ENCODE results near the gene ERG28. TPM values are rescaled to one million over a fixed set of nuclear protein-coding genes. Genes with fewer than 3 reads are reported as not detected.

The ERG28 gene
- total RNA-seq, 4 donors from 2014 or later: 0.26 to 11.2 (median 4.2) TPM

DNA sequence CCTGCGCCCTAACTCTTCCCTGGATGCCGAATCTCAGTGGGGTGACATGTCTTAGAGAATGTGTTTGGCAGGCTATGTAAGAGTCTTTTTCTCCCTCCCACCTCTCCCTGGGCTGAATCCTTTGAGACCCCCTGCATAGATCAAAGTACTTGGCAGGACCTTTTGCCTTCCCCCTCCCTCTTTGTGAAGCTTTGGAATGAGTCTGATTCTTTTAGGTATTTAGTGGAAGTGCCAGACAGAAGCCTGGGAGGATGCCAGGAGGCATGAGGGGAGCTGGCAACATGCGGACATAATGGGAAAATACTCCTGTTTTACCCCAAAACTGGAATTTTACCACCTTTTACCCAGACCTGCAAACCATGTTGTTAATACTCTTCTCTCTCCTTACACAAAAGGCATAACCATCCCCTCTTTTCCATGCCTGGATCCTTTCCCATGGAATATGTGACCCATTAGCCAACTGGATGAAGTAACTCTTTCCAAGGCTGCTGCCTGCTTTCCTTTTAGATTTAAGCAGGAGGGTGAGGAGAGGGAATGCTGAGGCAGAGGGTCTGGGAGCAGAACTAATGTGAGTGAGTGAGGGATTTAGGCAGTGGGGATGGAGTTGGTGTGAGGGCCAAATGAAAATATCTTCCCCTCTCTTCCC lies 42.1 kb upstream of the ERG28 start:
- Histone ChIP-seq H3K4me3 (no peak overlapping the region), H3K27me3 (no peaks in the 10 kb centered on the region), H3K9me3 (no peaks in the 10 kb centered on the region), H3K36me3 (no peaks in the 10 kb centered on the region), H3K4me1 (no peaks in the 10 kb centered on the region), H3K27ac (peak overlapping the region; percentile 57 to 72)
- intact Hi-C loops (cut with DNase I; ENCODE audit: low total_unique reads): no loop called here
- no peak for TF ChIP-seq POLR2A (IDR thresholded peaks at IDR 0.05)
- TF ChIP-seq, protein P1, sequence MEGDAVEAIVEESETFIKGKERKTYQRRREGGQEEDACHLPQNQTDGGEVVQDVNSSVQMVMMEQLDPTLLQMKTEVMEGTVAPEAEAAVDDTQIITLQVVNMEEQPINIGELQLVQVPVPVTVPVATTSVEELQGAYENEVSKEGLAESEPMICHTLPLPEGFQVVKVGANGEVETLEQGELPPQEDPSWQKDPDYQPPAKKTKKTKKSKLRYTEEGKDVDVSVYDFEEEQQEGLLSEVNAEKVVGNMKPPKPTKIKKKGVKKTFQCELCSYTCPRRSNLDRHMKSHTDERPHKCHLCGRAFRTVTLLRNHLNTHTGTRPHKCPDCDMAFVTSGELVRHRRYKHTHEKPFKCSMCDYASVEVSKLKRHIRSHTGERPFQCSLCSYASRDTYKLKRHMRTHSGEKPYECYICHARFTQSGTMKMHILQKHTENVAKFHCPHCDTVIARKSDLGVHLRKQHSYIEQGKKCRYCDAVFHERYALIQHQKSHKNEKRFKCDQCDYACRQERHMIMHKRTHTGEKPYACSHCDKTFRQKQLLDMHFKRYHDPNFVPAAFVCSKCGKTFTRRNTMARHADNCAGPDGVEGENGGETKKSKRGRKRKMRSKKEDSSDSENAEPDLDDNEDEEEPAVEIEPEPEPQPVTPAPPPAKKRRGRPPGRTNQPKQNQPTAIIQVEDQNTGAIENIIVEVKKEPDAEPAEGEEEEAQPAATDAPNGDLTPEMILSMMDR (IDR thresholded peaks at IDR 0.05): no peak
- peak; percentile 23 to 35 for DNase-seq

GRCh38 chr14:75702122-75702521 lies 41.4 kb upstream of the ERG28 start:
- no peak for DNase-seq
- no peaks in the 10 kb centered on the region for H3K36me3 ChIP-seq
- H3K27ac ChIP-seq: peak overlapping the region; percentile 57 to 72
- intact Hi-C loops (cut with DNase I; ENCODE audit: low total_unique reads): no loop called here
- no peak overlapping the region for H3K4me3 ChIP-seq
- TF ChIP-seq, protein P1 (IDR thresholded peaks at IDR 0.05): no peak
- no peak for TF ChIP-seq POLR2A (IDR thresholded peaks at IDR 0.05)
- H3K9me3 ChIP-seq: no peaks in the 10 kb centered on the region
- H3K4me1 ChIP-seq: no peaks in the 10 kb centered on the region
- no peaks in the 10 kb centered on the region for H3K27me3 ChIP-seq

GRCh38 chr14:75700295-75700694 lies 39.6 kb upstream of the ERG28 start:
- TF ChIP-seq, protein P1 (IDR thresholded peaks at IDR 0.05): no peak
- no peak for TF ChIP-seq POLR2A (IDR thresholded peaks at IDR 0.05)
- intact Hi-C loops (cut with DNase I; ENCODE audit: low total_unique reads): no loop called here
- H3K4me3 ChIP-seq: no peak overlapping the region

GRCh38 chr14:75699331-75699730 lies 38.7 kb upstream of the ERG28 start:
- Histone ChIP-seq H3K9me3 (no peaks in the 10 kb centered on the region), H3K4me1 (no peaks in the 10 kb centered on the region), H3K27ac (no peak overlapping the region), H3K27me3 (no peaks in the 10 kb centered on the region), H3K4me3 (no peak overlapping the region), H3K36me3 (no peaks in the 10 kb centered on the region)
- DNase-seq: no peak
- TF ChIP-seq, protein P1 (IDR thresholded peaks at IDR 0.05): no peak
- no peak for TF ChIP-seq POLR2A (IDR thresholded peaks at IDR 0.05)
- intact Hi-C loops (cut with DNase I; ENCODE audit: low total_unique reads): no loop called here

More at GRCh38 chr14:75700295-75700694, 39.6 kb upstream of the ERG28 start:
- Histone ChIP-seq H3K9me3 (no peaks in the 10 kb centered on the region), H3K27ac (no peak overlapping the region), H3K36me3 (no peaks in the 10 kb centered on the region), H3K4me1 (no peaks in the 10 kb centered on the region), H3K27me3 (no peaks in the 10 kb centered on the region)
- no peak for DNase-seq

GRCh38 chr14:75697918-75698317 lies 37.2 kb upstream of the ERG28 start:
- Histone ChIP-seq H3K9me3 (no peaks in the 10 kb centered on the region), H3K4me1 (no peaks in the 10 kb centered on the region), H3K27me3 (no peaks in the 10 kb centered on the region), H3K4me3 (no peak overlapping the region), H3K36me3 (no peaks in the 10 kb centered on the region), H3K27ac (no peak overlapping the region)
- DNase-seq: no peak
- TF ChIP-seq, protein P1 (IDR thresholded peaks at IDR 0.05): no peak
- TF ChIP-seq POLR2A (IDR thresholded peaks at IDR 0.05): no peak
- intact Hi-C loops (cut with DNase I; ENCODE audit: low total_unique reads): no loop called here

Measured in uterus (tissue), 4 donors.